Thyroid gland (tissue), 4 donors: ENCODE data around the gene JAK3.

Experiments used
- POLR2A ChIP-seq, 2 donors: fragments of 450-650 bp; IDR thresholded peaks; one replicate each; pipeline ENCODE4 v1.6.1; 2017; ENCODE audit warnings: antibody characterized with exemption in 2 of 2, mild to moderate bottlenecking in 2 of 2, moderate library complexity in 1 of 2
- TF ChIP-seq, protein P1 (sequence below), 6 experiments: fragments of 200-600 bp in 3 of 6; fragments of 450-650 bp in 3 of 6; sonication (generic) in 3 of 6; IDR thresholded peaks; one replicate each; pipeline ENCODE4 v1.5.1; 2016 to 2019; ENCODE audit warnings: antibody characterized with exemption in 6 of 6, mild to moderate bottlenecking in 2 of 6, inconsistent platforms in 1 of 6, moderate library complexity in 1 of 6

DNA sequence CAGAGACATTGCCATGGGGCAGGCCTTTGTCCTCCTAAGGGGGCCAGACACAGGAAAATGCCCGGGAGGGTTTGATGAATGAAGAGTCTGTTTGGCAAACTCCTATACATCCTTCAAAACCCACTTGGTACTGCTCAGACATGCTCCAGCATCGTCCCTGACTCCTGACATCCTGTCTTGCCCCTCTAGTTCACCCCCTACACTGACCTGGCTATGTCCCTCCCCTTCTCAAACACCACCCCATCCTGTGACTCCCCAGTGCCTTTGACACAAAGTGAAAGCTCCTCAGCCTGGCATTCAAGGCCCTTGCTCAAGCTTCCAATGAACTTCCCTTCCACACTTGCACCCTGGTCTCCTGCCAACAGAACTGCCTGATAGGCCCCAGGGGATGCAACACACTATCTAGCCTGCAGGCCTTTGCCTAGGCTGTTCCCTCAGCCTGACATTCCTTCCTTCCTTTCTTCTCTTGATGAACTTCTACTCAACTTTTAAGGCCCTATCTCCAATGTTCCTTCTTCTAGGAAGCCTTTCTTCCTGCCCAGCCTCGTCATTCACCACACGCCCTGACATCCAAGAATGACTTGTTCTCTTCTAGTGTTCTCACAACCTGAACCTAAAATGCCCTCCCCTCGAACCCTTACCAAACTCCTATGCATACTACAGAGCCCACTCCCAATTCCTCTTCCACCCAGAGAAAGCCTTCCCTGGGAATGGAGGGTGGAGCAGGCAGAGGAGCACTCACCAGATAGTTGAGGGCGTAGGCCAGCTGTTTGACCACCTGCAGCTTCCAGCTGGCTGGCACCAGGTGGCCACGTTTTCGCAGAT is 12.4 kb downstream of the JAK3 start:
- TF ChIP-seq, protein P1, sequence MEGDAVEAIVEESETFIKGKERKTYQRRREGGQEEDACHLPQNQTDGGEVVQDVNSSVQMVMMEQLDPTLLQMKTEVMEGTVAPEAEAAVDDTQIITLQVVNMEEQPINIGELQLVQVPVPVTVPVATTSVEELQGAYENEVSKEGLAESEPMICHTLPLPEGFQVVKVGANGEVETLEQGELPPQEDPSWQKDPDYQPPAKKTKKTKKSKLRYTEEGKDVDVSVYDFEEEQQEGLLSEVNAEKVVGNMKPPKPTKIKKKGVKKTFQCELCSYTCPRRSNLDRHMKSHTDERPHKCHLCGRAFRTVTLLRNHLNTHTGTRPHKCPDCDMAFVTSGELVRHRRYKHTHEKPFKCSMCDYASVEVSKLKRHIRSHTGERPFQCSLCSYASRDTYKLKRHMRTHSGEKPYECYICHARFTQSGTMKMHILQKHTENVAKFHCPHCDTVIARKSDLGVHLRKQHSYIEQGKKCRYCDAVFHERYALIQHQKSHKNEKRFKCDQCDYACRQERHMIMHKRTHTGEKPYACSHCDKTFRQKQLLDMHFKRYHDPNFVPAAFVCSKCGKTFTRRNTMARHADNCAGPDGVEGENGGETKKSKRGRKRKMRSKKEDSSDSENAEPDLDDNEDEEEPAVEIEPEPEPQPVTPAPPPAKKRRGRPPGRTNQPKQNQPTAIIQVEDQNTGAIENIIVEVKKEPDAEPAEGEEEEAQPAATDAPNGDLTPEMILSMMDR (IDR thresholded peaks at IDR 0.05) = no peak
- no peak for TF ChIP-seq POLR2A (IDR thresholded peaks at IDR 0.05)
